Adrenal gland (tissue), 12 donors: ENCODE results near the gene CMTM8. TPM values are rescaled to one million over a fixed set of nuclear protein-coding genes. Genes with fewer than 3 reads are reported as not detected.

Source experiments
- DNase-seq, 7 donors: peaks; one replicate each; pipeline ENCODE4 v3.0.0-alpha.2; 2019 to 2020
- H3K27ac ChIP-seq, 5 donors: fragments of 200-600 bp; sonication (generic) in 4 of 5; 1 replicate in 3 of 5; 2 replicates in 2 of 5; pipeline versions ENCODE4 v1.5.1 to v1.8.0; 2016 to 2020; ENCODE audit warnings: mild to moderate bottlenecking in 1 of 5
- H3K27me3 ChIP-seq: fragments of 200-600 bp; 2 replicates; pipeline ENCODE4 v1.8.0; 2021
- H3K36me3 ChIP-seq, 2 donors: fragments of 200-600 bp; replicated peaks in 1 of 2; 1 replicate in 1 of 2; 2 replicates in 1 of 2; pipeline versions ENCODE4 v1.5.1 to v1.8.0; 2018 to 2022
- H3K4me1 ChIP-seq, 2 donors: fragments of 200-600 bp; replicated peaks in 1 of 2; 1 replicate in 1 of 2; 2 replicates in 1 of 2; pipeline versions ENCODE4 v1.5.1 to v1.8.0; 2018 to 2021
- H3K4me3 ChIP-seq, 4 donors: fragments of 200-600 bp; sonication (generic) in 3 of 4; one replicate each; pipeline ENCODE4 v1.5.1; 2016 to 2018
- H3K9me3 ChIP-seq, 3 donors: fragments of 200-600 bp; sonication (generic) in 1 of 3; replicated peaks in 1 of 3; 1 replicate in 2 of 3; 2 replicates in 1 of 3; pipeline versions ENCODE4 v1.5.1 to v1.8.0; 2016 to 2021
- CTCF ChIP-seq, 6 experiments: fragments of 450-650 bp in 4 of 6; fragments of 200-600 bp in 2 of 6; sonication (generic) in 1 of 6; IDR thresholded peaks; 1 replicate in 5 of 6; 2 replicates in 1 of 6; pipeline versions ENCODE4 v1.5.1 to v1.8.0; 2016 to 2021; ENCODE audit warnings: antibody characterized with exemption in 6 of 6, mild to moderate bottlenecking in 2 of 6, moderate library complexity in 1 of 6
- POLR2A ChIP-seq, 2 donors: fragments of 450-650 bp; IDR thresholded peaks; one replicate each; pipeline ENCODE4 v1.6.1; 2017; ENCODE audit warnings: antibody characterized with exemption in 2 of 2, mild to moderate bottlenecking in 2 of 2, moderate library complexity in 1 of 2
- WGBS, 4 donors: extraction: QIAGEN DNeasy Blood & Tissue Kit in 2 of 4; methylation state at CpG; one replicate each; pipeline versions ENCODE4 v1.1.5 to v1.1.7; 2013 to 2017; 5-methylcytosine and 5-hydroxymethylcytosine counted together
- intact Hi-C, 2 donors: fragments of 100-400 bp; cut with DNase I; formaldehyde crosslinking; loops; one replicate each; pipeline versions ENCODE4 v1.14.1 to v1.15.0; 2022 to 2023
- polyA plus RNA-seq, 3 donors: library from polyadenylated mRNA; stranded (reverse); fragments of 200-250 nt in 2 of 3; fragments of 350-450 nt in 1 of 3; fragmentation: Illumina TruSeq in 1 of 3; extraction: RNeasy Lipid Tissue Mini Kit (QIAGEN cat#74804) in 1 of 3; gene quantifications; one replicate each; pipeline ENCODE4 v1.2.3, GENCODE V29; 2013 to 2014
- total RNA-seq, 9 donors: library from RNA; depleted of rRNA in 4 of 9; stranded (reverse); fragments of >200 nt in 4 of 9; fragments of 120-200 nt in 1 of 9; fragmentation: NEBNext Ultra II Directional in 1 of 9; extraction: Animal tissue kit (Norgen Biotek cat#: 25700) in 1 of 9; gene quantifications; one replicate each; pipeline versions ENCODE4 v1.1.0 to v1.2.4, GENCODE V29; 2013 to 2023
- donor health status: healthy with polysubstance abuse.
- donor health status: Bipolar disorder and iron deficiency.
- donor health status: DM: yes; HTN: yes; CAD: no.
- donor health status: DM: no; HTN: no; CAD: no.
- donor health status: DM: no; HTN: no; CAD: no.
- donor health status: DM: yes; HTN: yes; CAD: no.

The CMTM8 gene
- total and polyA plus RNA-seq, 12 donors: 3.3 to 24.1 (median 16.0) TPM

GRCh38 chr3:32241100-32241499, 2.6 kb downstream of the CMTM8 start:
- DNase-seq: no peak
- H3K27me3 ChIP-seq: no peaks in the 10 kb centered on the region
- no peaks in the 10 kb centered on the region for H3K9me3 ChIP-seq
- peaks cover 6 to 14% of the 10 kb centered on the region in 2 donors for H3K4me1 ChIP-seq
- no peaks in the 10 kb centered on the region for H3K36me3 ChIP-seq
- no peak overlapping the region for H3K4me3 ChIP-seq
- intact Hi-C loops: no loop called here
- no peak for TF ChIP-seq POLR2A (IDR thresholded peaks at IDR 0.05)
- no peak for TF ChIP-seq CTCF (IDR thresholded peaks at IDR 0.05)
- H3K27ac ChIP-seq: no peak overlapping the region
- WGBS, 4 donors: 79 to 97% (median 92%) methylated on average over 4 of the region's 4 CpGs

GRCh38 chr3:32243519-32243918, 5.0 kb downstream of the CMTM8 start:
- TF ChIP-seq CTCF (IDR thresholded peaks at IDR 0.05) (no peak), POLR2A (IDR thresholded peaks at IDR 0.05) (no peak)
- Histone ChIP-seq H3K4me3 (no peak overlapping the region), H3K9me3 (no peaks in the 10 kb centered on the region), H3K27me3 (no peaks in the 10 kb centered on the region), H3K27ac (no peak overlapping the region), H3K4me1 (peaks cover 6 to 7% of the 10 kb centered on the region in 2 donors), H3K36me3 (no peaks in the 10 kb centered on the region)
- DNase-seq: no peak
- WGBS, 4 donors: 91 to 94% (median 92%) methylated on average over 2 of the region's 2 CpGs
- intact Hi-C loops: no loop called here

DNA sequence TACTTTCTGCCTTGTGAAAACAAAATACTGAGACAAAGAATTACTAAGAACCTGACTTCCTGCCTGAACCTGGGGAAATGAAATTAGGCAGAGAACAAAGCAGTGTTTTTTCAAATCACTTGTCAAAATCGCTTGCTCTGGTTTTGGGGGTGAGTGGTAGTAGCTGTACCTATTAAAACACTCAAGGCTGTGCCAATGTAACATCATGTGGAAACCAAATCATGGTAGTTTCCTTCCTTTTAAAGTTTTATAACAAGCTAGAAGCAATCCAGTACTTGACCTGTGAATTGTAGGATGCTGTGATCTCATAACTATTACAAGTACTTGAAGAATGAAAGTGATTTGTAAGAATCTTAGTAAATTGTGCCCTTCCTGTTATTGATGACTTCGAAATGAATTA, 6.7 kb downstream of the CMTM8 start:
- WGBS, 4 donors: 80 to 89% (median 84%) methylated on average over 2 of the region's 2 CpGs
- Histone ChIP-seq H3K27ac (no peak overlapping the region), H3K36me3 (no peaks in the 10 kb centered on the region), H3K4me1 (no peaks in the 10 kb centered on the region), H3K9me3 (no peaks in the 10 kb centered on the region), H3K4me3 (no peak overlapping the region), H3K27me3 (no peaks in the 10 kb centered on the region)
- DNase-seq: no peak
- intact Hi-C loops: no loop called here
- TF ChIP-seq POLR2A (IDR thresholded peaks at IDR 0.05): no peak
- no peak for TF ChIP-seq CTCF (IDR thresholded peaks at IDR 0.05)

GRCh38 chr3:32246079-32246675, 7.7 kb downstream of the CMTM8 start:
- WGBS, 4 donors: 76 to 92% (median 85%) methylated on average over 4 of the region's 4 CpGs

More at GRCh38 chr3:32246079-32246675, 7.7 kb downstream of the CMTM8 start:
- no peak overlapping the region for H3K27ac ChIP-seq
- intact Hi-C loops: no loop called here
- no peaks in the 10 kb centered on the region for H3K36me3 ChIP-seq
- H3K4me3 ChIP-seq: no peak overlapping the region
- DNase-seq: no peak
- no peaks in the 10 kb centered on the region for H3K4me1 ChIP-seq
- TF ChIP-seq POLR2A (IDR thresholded peaks at IDR 0.05): no peak
- TF ChIP-seq CTCF (IDR thresholded peaks at IDR 0.05): no peak
- no peaks in the 10 kb centered on the region for H3K9me3 ChIP-seq
- no peaks in the 10 kb centered on the region for H3K27me3 ChIP-seq
